Measurements from ENCODE around the gene BRINP1.

BRINP1 gene

GRCh38 chr9:119339056-119339455, 30.2 kb downstream of the BRINP1 start:
- TF ChIP-seq EGR1 (IDR thresholded peaks at IDR 0.05), result no peak

GRCh38 chr9:119337573-119337972, 31.7 kb downstream of the BRINP1 start:
- TF ChIP-seq REST (IDR thresholded peaks at IDR 0.05; ENCODE audit: low read depth), result no peak
- no peak for TF ChIP-seq RAD21 (IDR thresholded peaks at IDR 0.05; ENCODE audit: low read depth)
- TF ChIP-seq ZBTB7A (IDR thresholded peaks at IDR 0.05; ENCODE audit: low read depth), result no peak
- TF ChIP-seq YY1 (IDR thresholded peaks at IDR 0.05; ENCODE audit: low read depth), result no peak
- TF ChIP-seq CREB1 (IDR thresholded peaks at IDR 0.05; ENCODE audit: low read depth), result no peak
- TF ChIP-seq CEBPB (IDR thresholded peaks at IDR 0.05), result no peak
- no peak for TF ChIP-seq USF1 (IDR thresholded peaks at IDR 0.05)
- no peak for TF ChIP-seq EGR1 (IDR thresholded peaks at IDR 0.05)
- no peak for TF ChIP-seq TCF12 (IDR thresholded peaks at IDR 0.05; ENCODE audit: low read depth)
- no peak for TF ChIP-seq MAX (IDR thresholded peaks at IDR 0.05)
- TF ChIP-seq NFIC (IDR thresholded peaks at IDR 0.05), result no peak
- TF ChIP-seq TEAD4 (IDR thresholded peaks at IDR 0.05), result no peak

GRCh38 chr9:119334745-119335144, 34.5 kb downstream of the BRINP1 start:
- TF ChIP-seq TCF12 (IDR thresholded peaks at IDR 0.05; ENCODE audit: low read depth) (no peak), NFIC (IDR thresholded peaks at IDR 0.05) (no peak), EGR1 (IDR thresholded peaks at IDR 0.05) (no peak), EP300 (IDR thresholded peaks at IDR 0.05; ENCODE audit: borderline replicate concordance) (no peak), USF1 (IDR thresholded peaks at IDR 0.05) (no peak), TEAD4 (IDR thresholded peaks at IDR 0.05) (no peak), REST (IDR thresholded peaks at IDR 0.05; ENCODE audit: low read depth) (no peak), TAF1 (IDR thresholded peaks at IDR 0.05; ENCODE audit: low read depth) (no peak), ZBTB7A (IDR thresholded peaks at IDR 0.05; ENCODE audit: low read depth) (no peak), FOXM1 (IDR thresholded peaks at IDR 0.05; ENCODE audit: borderline replicate concordance, low read depth) (no peak), MAX (IDR thresholded peaks at IDR 0.05) (no peak), YY1 (IDR thresholded peaks at IDR 0.05; ENCODE audit: low read depth) (no peak), RAD21 (IDR thresholded peaks at IDR 0.05; ENCODE audit: low read depth) (no peak)

GRCh38 chr9:119333507-119334229, 35.6 kb downstream of the BRINP1 start:
- TF ChIP-seq RAD21 (IDR thresholded peaks at IDR 0.05; ENCODE audit: low read depth) (no peak), YY1 (IDR thresholded peaks at IDR 0.05; ENCODE audit: low read depth) (no peak), TCF12 (IDR thresholded peaks at IDR 0.05; ENCODE audit: low read depth) (no peak), TAF1 (IDR thresholded peaks at IDR 0.05; ENCODE audit: low read depth) (no peak), MAX (IDR thresholded peaks at IDR 0.05) (no peak), USF1 (IDR thresholded peaks at IDR 0.05) (no peak), TEAD4 (IDR thresholded peaks at IDR 0.05) (no peak)

- no peak for TF ChIP-seq RAD21 (IDR thresholded peaks at IDR 0.05; ENCODE audit: low read depth)
These were observed 36.7 kb downstream of the BRINP1 start for GRCh38 chr9:119332522-119332921.

GRCh38 chr9:119322184-119322583, 47.1 kb downstream of the BRINP1 start:
- TF ChIP-seq REST (IDR thresholded peaks at IDR 0.05; ENCODE audit: low read depth), result no peak
- TF ChIP-seq CREB1 (IDR thresholded peaks at IDR 0.05; ENCODE audit: low read depth), result no peak
- no peak for TF ChIP-seq TEAD4 (IDR thresholded peaks at IDR 0.05)
- no peak for TF ChIP-seq TCF12 (IDR thresholded peaks at IDR 0.05; ENCODE audit: low read depth)
- TF ChIP-seq FOXM1 (IDR thresholded peaks at IDR 0.05; ENCODE audit: borderline replicate concordance, low read depth), result no peak
- TF ChIP-seq YY1 (IDR thresholded peaks at IDR 0.05; ENCODE audit: low read depth), result no peak
- no peak for TF ChIP-seq ZBTB7A (IDR thresholded peaks at IDR 0.05; ENCODE audit: low read depth)
- no peak for TF ChIP-seq RAD21 (IDR thresholded peaks at IDR 0.05; ENCODE audit: low read depth)
- TF ChIP-seq MAX (IDR thresholded peaks at IDR 0.05), result no peak
- TF ChIP-seq USF1 (IDR thresholded peaks at IDR 0.05), result no peak
- TF ChIP-seq EP300 (IDR thresholded peaks at IDR 0.05; ENCODE audit: borderline replicate concordance), result no peak
- no peak for TF ChIP-seq NFIC (IDR thresholded peaks at IDR 0.05)
- TF ChIP-seq TAF1 (IDR thresholded peaks at IDR 0.05; ENCODE audit: low read depth), result no peak
- no peak for TF ChIP-seq EGR1 (IDR thresholded peaks at IDR 0.05)
- no peak for TF ChIP-seq CEBPB (IDR thresholded peaks at IDR 0.05)
